Measurements from ENCODE around the gene MRPL37. TPM values are rescaled to one million over a fixed set of nuclear protein-coding genes. Genes with fewer than 3 reads are reported as not detected.

Gene MRPL37
- total RNA-seq, 1 donor from 2014 or later: 60.4 TPM

DNA sequence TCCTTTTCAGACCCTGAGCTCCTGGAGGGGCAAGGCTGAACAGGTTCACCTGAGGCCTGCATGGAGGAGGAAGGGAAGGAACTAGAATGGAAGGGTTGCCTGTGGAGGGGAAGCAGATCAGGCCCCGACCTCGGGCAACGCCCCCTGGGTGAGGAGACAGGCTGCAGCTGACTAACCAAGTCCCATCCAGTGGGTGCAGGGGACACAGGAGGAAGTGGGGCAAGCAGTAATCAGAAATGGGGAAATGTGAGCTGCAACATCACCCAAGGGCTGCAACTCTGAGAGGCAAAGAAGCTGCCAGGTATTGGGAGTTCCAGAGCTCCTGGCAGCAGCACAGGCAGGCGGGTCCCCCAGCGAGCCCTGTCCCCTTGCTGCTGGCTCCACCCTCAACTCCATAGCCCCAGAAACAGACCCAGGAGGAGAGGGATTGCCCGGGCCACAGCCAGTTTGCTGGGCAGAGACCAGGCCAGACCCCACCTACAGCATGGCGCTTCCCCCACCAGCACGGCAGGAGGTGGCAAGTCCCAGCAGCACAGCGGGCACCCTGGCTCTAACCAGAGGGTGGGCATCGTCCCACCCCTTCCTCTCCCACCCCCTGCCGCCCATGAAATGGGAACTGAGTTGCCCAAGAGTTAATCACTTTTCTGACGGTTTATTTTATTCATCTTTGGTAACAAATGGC is 38.5 kb downstream of the MRPL37 start:
- no peak for DNase-seq (ENCODE audit: low spot score)
- Histone ChIP-seq H3K36me3 (no peaks in the 10 kb centered on the region), H3F3A (ENCODE audit: low read depth) (no peaks in the 10 kb centered on the region), H3K4me2 (no peak overlapping the region), H3K4me1 (no peaks in the 10 kb centered on the region), H3K9me3 (ENCODE audit: low read depth) (no peaks in the 10 kb centered on the region), H2AFZ (replicated peaks) (no peak overlapping the region), H3K79me2 (ENCODE audit: low read depth) (no peaks in the 10 kb centered on the region), H4K20me1 (ENCODE audit: low read depth) (peaks cover 5% of the 10 kb centered on the region), H3K4me3 (no peak overlapping the region), H3K27ac (no peak overlapping the region), H3K27me3 (no peaks in the 10 kb centered on the region), H3K9ac (no peak overlapping the region)
- TF ChIP-seq EZH2 (IDR thresholded peaks at IDR 0.05) (no peak), EZH2phosphoT487 (IDR thresholded peaks at IDR 0.05) (no peak)
- TF ChIP-seq, protein P1, sequence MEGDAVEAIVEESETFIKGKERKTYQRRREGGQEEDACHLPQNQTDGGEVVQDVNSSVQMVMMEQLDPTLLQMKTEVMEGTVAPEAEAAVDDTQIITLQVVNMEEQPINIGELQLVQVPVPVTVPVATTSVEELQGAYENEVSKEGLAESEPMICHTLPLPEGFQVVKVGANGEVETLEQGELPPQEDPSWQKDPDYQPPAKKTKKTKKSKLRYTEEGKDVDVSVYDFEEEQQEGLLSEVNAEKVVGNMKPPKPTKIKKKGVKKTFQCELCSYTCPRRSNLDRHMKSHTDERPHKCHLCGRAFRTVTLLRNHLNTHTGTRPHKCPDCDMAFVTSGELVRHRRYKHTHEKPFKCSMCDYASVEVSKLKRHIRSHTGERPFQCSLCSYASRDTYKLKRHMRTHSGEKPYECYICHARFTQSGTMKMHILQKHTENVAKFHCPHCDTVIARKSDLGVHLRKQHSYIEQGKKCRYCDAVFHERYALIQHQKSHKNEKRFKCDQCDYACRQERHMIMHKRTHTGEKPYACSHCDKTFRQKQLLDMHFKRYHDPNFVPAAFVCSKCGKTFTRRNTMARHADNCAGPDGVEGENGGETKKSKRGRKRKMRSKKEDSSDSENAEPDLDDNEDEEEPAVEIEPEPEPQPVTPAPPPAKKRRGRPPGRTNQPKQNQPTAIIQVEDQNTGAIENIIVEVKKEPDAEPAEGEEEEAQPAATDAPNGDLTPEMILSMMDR (IDR thresholded peaks at IDR 0.05): no peak
- Mint-ChIP-seq H3K27ac (no peak overlapping the region), H3K36me3 (peaks cover 34% of the 10 kb centered on the region), H3K4me3 (no peak overlapping the region), H3K4me1 (peaks cover 4% of the 10 kb centered on the region), H3K27me3 (ENCODE audit: insufficient read depth, low read depth) (peaks cover 4% of the 10 kb centered on the region), H3K9me3 (peaks cover 4% of the 10 kb centered on the region)

GRCh38 chr1:54239035-54239383 is 39.0 kb downstream of the MRPL37 start:
- Histone ChIP-seq H4K20me1 (ENCODE audit: low read depth) (peaks cover 7% of the 10 kb centered on the region), H3K4me2 (no peak overlapping the region), H3K27me3 (no peaks in the 10 kb centered on the region), H3K27ac (no peak overlapping the region), H3K9me3 (ENCODE audit: low read depth) (no peaks in the 10 kb centered on the region), H3F3A (ENCODE audit: low read depth) (no peaks in the 10 kb centered on the region), H3K9ac (no peak overlapping the region), H3K4me1 (no peaks in the 10 kb centered on the region), H3K36me3 (no peaks in the 10 kb centered on the region), H3K79me2 (ENCODE audit: low read depth) (no peaks in the 10 kb centered on the region), H3K4me3 (no peak overlapping the region), H2AFZ (replicated peaks) (no peak overlapping the region)
- TF ChIP-seq, protein P1 (IDR thresholded peaks at IDR 0.05): no peak
- TF ChIP-seq EZH2 (IDR thresholded peaks at IDR 0.05) (no peak), EZH2phosphoT487 (IDR thresholded peaks at IDR 0.05) (no peak)
- H3K4me3 Mint-ChIP-seq: no peak overlapping the region
- H3K27me3 Mint-ChIP-seq (ENCODE audit: insufficient read depth, low read depth): peaks cover 4% of the 10 kb centered on the region
- H3K4me1 Mint-ChIP-seq: peaks cover 4% of the 10 kb centered on the region
- DNase-seq (ENCODE audit: low spot score): no peak
- peaks cover 4% of the 10 kb centered on the region for H3K9me3 Mint-ChIP-seq
- no peak overlapping the region for H3K27ac Mint-ChIP-seq
- H3K36me3 Mint-ChIP-seq: peaks cover 37% of the 10 kb centered on the region

DNA sequence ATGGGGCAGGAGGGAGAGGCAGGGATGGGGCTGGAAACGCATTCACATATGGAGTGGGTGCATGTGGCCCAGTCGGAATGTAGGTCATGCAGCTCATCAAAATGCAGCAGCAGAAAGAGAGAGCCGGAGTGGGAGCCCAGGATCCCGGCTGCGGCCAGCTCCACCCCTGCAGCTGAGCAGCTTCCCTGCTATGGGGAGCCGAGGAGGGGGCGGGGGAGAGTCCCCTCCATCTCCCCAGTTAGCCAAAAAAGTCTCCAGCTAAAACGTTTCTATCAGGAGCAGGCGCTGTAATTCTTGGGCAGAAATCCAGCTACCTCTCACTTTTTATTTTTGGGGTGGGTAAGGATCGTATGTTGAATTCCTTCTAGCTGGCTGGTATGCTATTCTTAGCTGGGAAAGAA is 39.7 kb downstream of the MRPL37 start:
- no peak for DNase-seq (ENCODE audit: low spot score)
- Mint-ChIP-seq H3K9me3 (peaks cover 4% of the 10 kb centered on the region), H3K4me3 (no peak overlapping the region), H3K4me1 (peaks cover 4% of the 10 kb centered on the region), H3K36me3 (peaks cover 38% of the 10 kb centered on the region), H3K27me3 (ENCODE audit: insufficient read depth, low read depth) (peaks cover 4% of the 10 kb centered on the region), H3K27ac (no peak overlapping the region)
- Histone ChIP-seq H3K9ac (no peak overlapping the region), H3K79me2 (ENCODE audit: low read depth) (no peaks in the 10 kb centered on the region), H2AFZ (replicated peaks) (no peak overlapping the region), H3F3A (ENCODE audit: low read depth) (no peaks in the 10 kb centered on the region), H3K4me3 (no peak overlapping the region), H3K4me1 (no peaks in the 10 kb centered on the region), H3K9me3 (ENCODE audit: low read depth) (no peaks in the 10 kb centered on the region), H3K4me2 (no peak overlapping the region), H3K27me3 (no peaks in the 10 kb centered on the region), H3K36me3 (no peaks in the 10 kb centered on the region), H4K20me1 (ENCODE audit: low read depth) (peaks cover 9% of the 10 kb centered on the region), H3K27ac (no peak overlapping the region)
- no peak for TF ChIP-seq EZH2 (IDR thresholded peaks at IDR 0.05)
- TF ChIP-seq EZH2phosphoT487 (IDR thresholded peaks at IDR 0.05): no peak
- TF ChIP-seq, protein P1 (IDR thresholded peaks at IDR 0.05): no peak

Data from neural progenitor cell (in vitro differentiated cells).